Measurements from ENCODE around the gene DDAH2.
A peak's percentile ranks its signal among the peaks of the same experiment; 100 is the strongest.

DDAH2 gene

GRCh38 chr6:31732029-31732428, 2.9 kb upstream of the DDAH2 start:
- TF ChIP-seq, protein P1, sequence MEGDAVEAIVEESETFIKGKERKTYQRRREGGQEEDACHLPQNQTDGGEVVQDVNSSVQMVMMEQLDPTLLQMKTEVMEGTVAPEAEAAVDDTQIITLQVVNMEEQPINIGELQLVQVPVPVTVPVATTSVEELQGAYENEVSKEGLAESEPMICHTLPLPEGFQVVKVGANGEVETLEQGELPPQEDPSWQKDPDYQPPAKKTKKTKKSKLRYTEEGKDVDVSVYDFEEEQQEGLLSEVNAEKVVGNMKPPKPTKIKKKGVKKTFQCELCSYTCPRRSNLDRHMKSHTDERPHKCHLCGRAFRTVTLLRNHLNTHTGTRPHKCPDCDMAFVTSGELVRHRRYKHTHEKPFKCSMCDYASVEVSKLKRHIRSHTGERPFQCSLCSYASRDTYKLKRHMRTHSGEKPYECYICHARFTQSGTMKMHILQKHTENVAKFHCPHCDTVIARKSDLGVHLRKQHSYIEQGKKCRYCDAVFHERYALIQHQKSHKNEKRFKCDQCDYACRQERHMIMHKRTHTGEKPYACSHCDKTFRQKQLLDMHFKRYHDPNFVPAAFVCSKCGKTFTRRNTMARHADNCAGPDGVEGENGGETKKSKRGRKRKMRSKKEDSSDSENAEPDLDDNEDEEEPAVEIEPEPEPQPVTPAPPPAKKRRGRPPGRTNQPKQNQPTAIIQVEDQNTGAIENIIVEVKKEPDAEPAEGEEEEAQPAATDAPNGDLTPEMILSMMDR (conservative IDR thresholded peaks at IDR 0.05; ENCODE audit: low read depth, low read length): no peak
- H3K4me3 ChIP-seq (ENCODE audit: low read depth, low read length): no peak overlapping the region
- DNase-seq (ENCODE audit: low read depth): no peak

GRCh38 chr6:31730631-31731086, 1.6 kb upstream of the DDAH2 start:
- TF ChIP-seq, protein P1 (conservative IDR thresholded peaks at IDR 0.05; ENCODE audit: low read depth, low read length): no peak
- peak overlapping the region; percentile 80 for H3K4me3 ChIP-seq (ENCODE audit: low read depth, low read length)
- DNase-seq (ENCODE audit: low read depth): no peak

GRCh38 chr6:31729979-31730630, 1.0 kb upstream of the DDAH2 start:
- peak; percentile 88 for DNase-seq (ENCODE audit: low read depth)
- TF ChIP-seq, protein P1 (conservative IDR thresholded peaks at IDR 0.05; ENCODE audit: low read depth, low read length): no peak
- H3K4me3 ChIP-seq (ENCODE audit: low read depth, low read length): peak overlapping the region; percentile 80

DNA sequence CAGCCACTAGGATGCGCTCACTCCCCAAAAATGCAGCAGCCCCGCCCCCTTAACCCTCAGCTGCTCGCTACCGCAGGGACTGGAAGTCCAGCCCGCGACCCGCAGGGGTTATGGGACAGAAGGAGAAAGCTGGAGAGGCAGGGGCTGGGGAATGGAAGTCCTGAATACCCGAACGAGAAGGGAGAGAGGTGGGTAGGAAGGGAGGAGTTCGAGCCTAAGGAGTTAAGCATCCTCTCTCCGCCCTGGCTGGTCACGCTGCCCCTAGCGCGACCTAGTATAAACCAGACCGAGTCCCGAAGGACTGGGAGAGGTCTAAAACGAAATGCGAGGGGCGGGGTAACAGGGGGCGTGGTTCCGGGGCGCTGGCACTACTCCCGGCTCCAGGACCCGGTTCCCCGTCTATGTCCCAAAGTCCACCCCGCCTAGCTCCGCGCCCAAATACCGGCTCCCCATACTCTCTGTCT, 448 bp upstream of the DDAH2 start:
- TF ChIP-seq, protein P1 (conservative IDR thresholded peaks at IDR 0.05; ENCODE audit: low read depth, low read length): no peak
- peak; percentile 91 for DNase-seq (ENCODE audit: low read depth)
- H3K4me3 ChIP-seq (ENCODE audit: low read depth, low read length): peak overlapping the region; percentile 80

GRCh38 chr6:31727717-31728671, 1.1 kb downstream of the DDAH2 start:
- TF ChIP-seq, protein P1 (conservative IDR thresholded peaks at IDR 0.05; ENCODE audit: low read depth, low read length): no peak
- no peak for DNase-seq (ENCODE audit: low read depth)
- H3K4me3 ChIP-seq (ENCODE audit: low read depth, low read length): no peak overlapping the region

GRCh38 chr6:31727034-31727716, 1.9 kb downstream of the DDAH2 start:
- H3K4me3 ChIP-seq (ENCODE audit: low read depth, low read length): no peak overlapping the region
- no peak for DNase-seq (ENCODE audit: low read depth)
- TF ChIP-seq, protein P1 (conservative IDR thresholded peaks at IDR 0.05; ENCODE audit: low read depth, low read length): no peak

Measured in choroid plexus epithelial cell (primary cell).